Fibroblast of peridontal ligament (primary cell): ENCODE measurements around the gene BORCS5.
"Not testable (repeated sequence)": the region's sequence is repeated elsewhere in the genome, so short reads cannot be mapped to it uniquely, and the experiment has no call there.

Source experiments
- DNase-seq: peaks from one replicate; pipeline ENCODE4 v3.0.0-alpha.2; 2010; ENCODE audit errors: extremely low read depth

The BORCS5 gene

GRCh38 chr12:12393171-12393570, 36.3 kb downstream of the BORCS5 start:
- DNase-seq: no peak

- no peak for DNase-seq
Measured at GRCh38 chr12:12396694-12397093, 39.8 kb downstream of the BORCS5 start.

GRCh38 chr12:12397184-12397583, 40.3 kb downstream of the BORCS5 start:
- no peak for DNase-seq

GRCh38 chr12:12398026-12398859, 41.4 kb downstream of the BORCS5 start:
- peak; percentile 97 for DNase-seq

GRCh38 chr12:12399161-12399560, 42.3 kb downstream of the BORCS5 start:
- DNase-seq: no peak

- no peak for DNase-seq
Measured at GRCh38 chr12:12399776-12400305, 43.0 kb downstream of the BORCS5 start.

- DNase-seq: no peak
Measured at GRCh38 chr12:12400793-12401192, 43.9 kb downstream of the BORCS5 start.

- DNase-seq: no peak
Measured at GRCh38 chr12:12403264-12404248, 46.7 kb downstream of the BORCS5 start.

- DNase-seq: no peak
Measured at GRCh38 chr12:12404297-12404696, 47.4 kb downstream of the BORCS5 start.

GRCh38 chr12:12405882-12406281, 49.0 kb downstream of the BORCS5 start:
- DNase-seq: no peak

- DNase-seq: no peak
Measured at GRCh38 chr12:12406762-12407161, 49.9 kb downstream of the BORCS5 start.

- DNase-seq: no peak
Measured at GRCh38 chr12:12408265-12408690, 51.4 kb downstream of the BORCS5 start.

GRCh38 chr12:12409337-12409736, 52.5 kb downstream of the BORCS5 start:
- DNase-seq: not testable (repeated sequence)

GRCh38 chr12:12415886-12416285, 59.0 kb downstream of the BORCS5 start:
- no peak for DNase-seq

GRCh38 chr12:12419165-12419564, 62.3 kb downstream of the BORCS5 start:
- not testable (repeated sequence) for DNase-seq

- DNase-seq: no peak
Measured at GRCh38 chr12:12423367-12423766, 66.5 kb downstream of the BORCS5 start.

GRCh38 chr12:12425001-12425400, 68.1 kb downstream of the BORCS5 start:
- peak; percentile 47 for DNase-seq

GRCh38 chr12:12425616-12426015, 68.7 kb downstream of the BORCS5 start:
- peak; percentile 38 for DNase-seq

- DNase-seq: no peak
Measured at GRCh38 chr12:12427568-12427967, 70.7 kb downstream of the BORCS5 start.

GRCh38 chr12:12428047-12428446, 71.2 kb downstream of the BORCS5 start:
- DNase-seq: no peak

GRCh38 chr12:12428961-12429657, 72.2 kb downstream of the BORCS5 start:
- DNase-seq: no peak

GRCh38 chr12:12432364-12432763, 75.5 kb downstream of the BORCS5 start:
- peak; percentile 98 for DNase-seq
